GM12878 (cell line): Measurements from ENCODE around the gene TP73. TPM values are rescaled to one million over a fixed set of nuclear protein-coding genes. Genes with fewer than 3 reads are reported as not detected.

Experiments used
- ATAC-seq: fragments of 200-7000 bp; cut with Tn5 transposase; 3 replicates; pipeline ENCODE4 v1.9.1; 2020; ENCODE audit warnings: mild to moderate bottlenecking, moderate library complexity
- BruUV-seq: library from RNA; stranded (reverse); fragments of 400-500 nt; replicated peaks from 2 replicates; lab custom pipeline; 2021; lab: Mats Ljungman, UMichigan
- CTCF ChIA-PET: fragments of 300-600 bp; sonication (Branson Sonifier 250); formaldehyde crosslinking; extraction: SDS; loops from one replicate; lab custom pipeline; 2021; ENCODE audit warnings: inconsistent platforms; lab: Yijun Ruan, JAX
- POLR2A ChIA-PET: fragments of 350-600 bp; formaldehyde crosslinking; extraction: SDS; loops from one replicate; lab custom pipeline; 2021; ENCODE audit warnings: inconsistent platforms; lab: Charles Lee
- RAD21 ChIA-PET: fragments of 300-600 bp; sonication (Branson Sonifier 250); formaldehyde crosslinking; loops from one replicate; lab custom pipeline; 2023; ENCODE audit warnings: antibody characterized with exemption; ENCODE audit not compliant: unreplicated experiment; lab: Charles Lee
- SMC1A ChIA-PET: fragments of 300-600 bp; sonication (Branson Sonifier 250); formaldehyde crosslinking; loops from one replicate; lab custom pipeline; 2023; ENCODE audit not compliant: unreplicated experiment, uncharacterized antibody; lab: Charles Lee
- DNase-seq: peaks from one replicate; pipeline ENCODE4 v3.0.0-alpha.2; 2011; ENCODE audit warnings: low read depth, low spot score
- FAIRE-seq: peaks from 3 replicates; lab custom pipeline; 2011; peaks lifted over from hg19 to GRCh38; lab: Jason Lieb, UNC
- H2AFZ ChIP-seq: 2 replicates; pipeline ENCODE4 v1.6.0; 2011; ENCODE audit warnings: low read depth, low read length, control low read depth; ENCODE audit not compliant: control insufficient read depth
- H3K27ac ChIP-seq: 2 replicates; pipeline ENCODE4 v1.5.1; 2011; ENCODE audit warnings: control low read depth; ENCODE audit not compliant: control insufficient read depth, insufficient read depth
- H3K27me3 ChIP-seq, 2 experiments: replicated peaks in 1 of 2; 2 replicates each; pipeline versions ENCODE4 v1.6.0 to v1.6.1; 2011; ENCODE audit warnings: low read length in 1 of 2; ENCODE audit not compliant: control insufficient read depth in 2 of 2, insufficient read depth in 2 of 2
- H3K36me3 ChIP-seq, 2 experiments: 2 replicates each; pipeline ENCODE4 v1.5.1; 2011; ENCODE audit warnings: low read length in 1 of 2; ENCODE audit not compliant: control insufficient read depth in 2 of 2, insufficient read depth in 2 of 2
- H3K4me1 ChIP-seq: 2 replicates; pipeline ENCODE4 v1.6.1; 2011; ENCODE audit warnings: mild to moderate bottlenecking, low read length, moderate library complexity, mixed read lengths; ENCODE audit not compliant: control insufficient read depth, insufficient read depth
- H3K4me2 ChIP-seq: 2 replicates; pipeline ENCODE4 v1.6.0; 2011; ENCODE audit warnings: control low read depth; ENCODE audit not compliant: control insufficient read depth, insufficient read depth
- H3K4me3 ChIP-seq: fragments of 200-600 bp; sonication (generic); 2 replicates; pipeline ENCODE4 v1.5.1; 2016
- H3K79me2 ChIP-seq: 2 replicates; pipeline ENCODE4 v1.6.0; 2011; ENCODE audit warnings: low read length; ENCODE audit not compliant: control insufficient read depth, insufficient read depth
- H3K9ac ChIP-seq: 2 replicates; pipeline ENCODE4 v1.8.0; 2011; ENCODE audit warnings: low read length, control low read depth, mixed read lengths; ENCODE audit not compliant: control insufficient read depth, insufficient read depth
- H3K9me3 ChIP-seq: replicated peaks from 3 replicates; pipeline ENCODE4 v1.5.1; 2011; ENCODE audit warnings: mild to moderate bottlenecking, low read length; ENCODE audit not compliant: control insufficient read depth, insufficient read depth
- H4K20me1 ChIP-seq: 2 replicates; pipeline ENCODE4 v1.6.0; 2011; ENCODE audit not compliant: control insufficient read depth, insufficient read depth
- ASH2L ChIP-seq: fragments of 300-600, 200-600 bp; sonication (generic); IDR thresholded peaks from 2 replicates; pipeline ENCODE4 v1.6.1; 2017; ENCODE audit warnings: low read depth, mild to moderate bottlenecking, borderline replicate concordance
- CEBPZ ChIP-seq: fragments of 150-350 bp; IDR thresholded peaks from 2 replicates; pipeline ENCODE4 v1.6.1; 2016; ENCODE audit warnings: low read depth, low read length
- CUX1 ChIP-seq: IDR thresholded peaks from 2 replicates; pipeline ENCODE4 v1.6.1; 2012; ENCODE audit warnings: improper control_type of control experiment, low read depth, low read length; ENCODE audit not compliant: insufficient replicate concordance
- ETV6 ChIP-seq, 2 experiments: fragments of 450-650 bp in 1 of 2; IDR thresholded peaks in 1 of 2; conservative IDR thresholded peaks in 1 of 2; 2 replicates each; pipeline ENCODE4 v1.6.1; 2014; ENCODE audit warnings: antibody characterized with exemption in 1 of 2, borderline replicate concordance in 1 of 2, low read depth in 1 of 2, mild to moderate bottlenecking in 1 of 2, moderate library complexity in 1 of 2
- JUND ChIP-seq: IDR thresholded peaks from 2 replicates; pipeline ENCODE4 v1.6.1; 2012; ENCODE audit warnings: low read depth, mild to moderate bottlenecking, low read length, improper control_type of control experiment, moderate library complexity
- MEF2A ChIP-seq: IDR thresholded peaks from 2 replicates; pipeline ENCODE4 v1.6.1; 2011; ENCODE audit warnings: low read depth, mild to moderate bottlenecking, low read length, moderate library complexity; ENCODE audit not compliant: insufficient read depth
- PAX8 ChIP-seq: fragments of 450-650 bp; IDR thresholded peaks from 2 replicates; pipeline ENCODE4 v1.6.1; 2017; ENCODE audit warnings: mild to moderate bottlenecking, moderate library complexity
- RAD21 ChIP-seq: IDR thresholded peaks from 2 replicates; pipeline ENCODE4 v1.6.1; 2011; ENCODE audit warnings: mild to moderate bottlenecking, low read depth, low read length, moderate library complexity; ENCODE audit not compliant: insufficient read depth
- SREBF1 ChIP-seq: IDR thresholded peaks from 2 replicates; pipeline ENCODE4 v1.6.1; 2012; ENCODE audit warnings: mild to moderate bottlenecking, low read length
- ZSCAN29 ChIP-seq: fragments of 450-650 bp; IDR thresholded peaks from 2 replicates; pipeline ENCODE4 v1.6.1; 2017; ENCODE audit warnings: mild to moderate bottlenecking, moderate library complexity
- WGBS: methylation state at CpG from one replicate; pipeline ENCODE4 v1.1.6; 2016; ENCODE audit warnings: low lambda C conversion rate; ENCODE audit not compliant: insufficient replicate concordance, insufficient coverage; ENCODE audit errors: missing lambda C conversion rate; 5-methylcytosine and 5-hydroxymethylcytosine counted together
- in situ Hi-C: fragments of 300-500 bp; cut with MboI; formaldehyde crosslinking; loops from 9 replicates; pipeline ENCODE4 v1.14.3; 2018; ENCODE audit warnings: mixed read lengths
- intact Hi-C: fragments of 100-400 bp; cut with micrococcal nuclease; formaldehyde crosslinking; loops from one replicate; pipeline ENCODE4 v1.14.2; 2022; ENCODE audit not compliant: unreplicated experiment
- polyA plus RNA-seq, 11 experiments: library from polyadenylated mRNA; depleted of rRNA in 4 of 11; unstranded in 6 of 11; stranded (reverse) in 5 of 11; fragments of >200 nt; fragmentation: Nextera tagmentation in 4 of 11; fragmentation: Illumina TruSeq in 1 of 11; extraction: Ambion mirVana in 4 of 11; extraction: Trizol in 1 of 11; gene quantifications; 1 replicate in 1 of 11; 2 replicates in 10 of 11; pipeline versions ENCODE4 v1.2.1 to v1.2.3, GENCODE V29; 2011 to 2016; ENCODE audit warnings: inconsistent platforms in 2 of 11, missing spikeins in 2 of 11, low read depth in 1 of 11
- total RNA-seq, 4 experiments: library from RNA; depleted of rRNA in 3 of 4; stranded (reverse); fragments of >200 nt in 3 of 4; fragmentation: Illumina TruSeq in 1 of 4; extraction: Trizol in 1 of 4; gene quantifications; 2 replicates each; pipeline versions ENCODE4 v1.2.1 to v1.2.3, GENCODE V29; 2013 to 2021

Gene TP73
- total and polyA plus RNA-seq, 10 of the 15 experiments (the other 5 are each of a cell fraction or from before 2014, with no cell fraction given) = 0.08 to 54.2 (median 14.9) TPM

DNA sequence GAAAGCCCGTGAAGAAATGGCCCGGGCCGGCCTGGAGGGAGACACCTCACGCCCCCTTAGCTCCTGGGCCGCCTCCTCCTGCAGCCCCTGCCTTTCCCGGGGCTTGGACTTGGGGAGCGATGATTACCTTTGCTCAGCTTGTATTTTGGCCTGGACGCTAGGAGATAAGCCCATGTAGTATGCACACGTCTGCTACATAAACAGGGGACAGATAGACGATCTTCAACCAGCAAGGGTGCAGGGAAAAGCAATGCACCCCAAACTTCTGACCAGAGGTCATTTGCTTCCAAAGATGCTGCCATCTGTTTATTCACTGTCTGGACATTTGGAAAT, 936 bp downstream of the TP73 start:
- Histone ChIP-seq H3K36me3 (peaks cover 0 to 2% of the 10 kb centered on the region in 2 experiments; a peak in 2 of 4 replicates), H3K79me2 (peaks cover 79% of the 10 kb centered on the region), H3K27me3 (no peaks in the 10 kb centered on the region), H3K27ac (peak overlapping the region; percentile 66), H3K9me3 (no peaks in the 10 kb centered on the region), H2AFZ (peak overlapping the region; percentile 44), H3K9ac (peak overlapping the region; percentile 82), H3K4me1 (peaks cover 38% of the 10 kb centered on the region), H3K4me3 (peak overlapping the region; percentile 82), H4K20me1 (no peaks in the 10 kb centered on the region), H3K4me2 (peak overlapping the region; percentile 75)
- RAD21 ChIA-PET = interaction anchor here (1.3 to 6.3 kb wide), 4 partner anchors 13 to 68 kb away, joined by 3 to 117 read pairs (median 48); no protein-coding TSS in a partner anchor
- POLR2A ChIA-PET = interaction anchor here (0.6 to 11.3 kb wide), 5 partner anchors 13 to 1076 kb away, joined by 3 to 184 read pairs (median 29); no protein-coding TSS in a partner anchor
- DNase-seq (no peak), ATAC-seq (no peak), FAIRE-seq (no peak)
- intact Hi-C loops (no loop called here), in situ Hi-C loops (no loop called here)
- CTCF ChIA-PET = interaction anchor here (0.8 to 7.7 kb wide), 7 partner anchors 11 to 71 kb away, joined by 3 to 91 read pairs (median 4); no protein-coding TSS in a partner anchor
- TF ChIP-seq ZSCAN29 (no peak), CUX1 (no peak), PAX8 (no peak), JUND (no peak), CEBPZ (no peak), SREBF1 (no peak), ETV6 (conservative IDR thresholded peaks at IDR 0.05 in 1 of 2, IDR thresholded peaks at IDR 0.05 in 1 of 2; ENCODE audit: borderline replicate concordance in 1 of 2, low read depth in 1 of 2) (no peak), MEF2A (no peak), RAD21 (no peak), ASH2L (no peak)
- WGBS = 33% methylated on average over 10 of the region's 10 CpGs
- BruUV-seq = TSS peak; percentile 26
- SMC1A ChIA-PET = interaction anchor here (5.8 to 7.7 kb wide), 3 partner anchors 13 to 24 kb away, joined by 53 to 117 read pairs (median 65); no protein-coding TSS in a partner anchor
